Measurements from ENCODE around the gene AUNIP. TPM values are rescaled to one million over a fixed set of nuclear protein-coding genes. Genes with fewer than 3 reads are reported as not detected.

Gene AUNIP
- total RNA-seq, 3 donors from 2014 or later (not counting 1 experiment from before 2014, with no cell fraction given): 0.16 to 0.50 (median 0.20) TPM

- no peaks in the 10 kb centered on the region for H3K9me3 ChIP-seq (ENCODE audit: control insufficient read depth, insufficient read depth, low read length)
- H3K27ac ChIP-seq (ENCODE audit: low read length): no peak overlapping the region
- no peak overlapping the region for H3K4me3 Mint-ChIP-seq
- no peak for DNase-seq
- no peaks in the 10 kb centered on the region for H3K27me3 Mint-ChIP-seq (ENCODE audit: low read depth in 2 of 2)
- no peak overlapping the region for H3K27ac Mint-ChIP-seq
- H3K36me3 Mint-ChIP-seq: no peaks in the 10 kb centered on the region
- WGBS (ENCODE audit: insufficient coverage): 87% methylated on average over 9 of the region's 9 CpGs
- no peaks in the 10 kb centered on the region for H3K27me3 ChIP-seq (ENCODE audit: control insufficient read depth, insufficient read depth, low read length)
- intact Hi-C loops (cut with micrococcal nuclease): no loop called here
- no peaks in the 10 kb centered on the region for H3K9me3 Mint-ChIP-seq
- no peak for ATAC-seq
- peaks cover 18% of the 10 kb centered on the region for H3K4me1 ChIP-seq (ENCODE audit: control insufficient read depth, insufficient read depth, low read length)
- peaks cover 0 to 16% of the 10 kb centered on the region in 2 donors for H3K4me1 Mint-ChIP-seq
- H3K4me3 ChIP-seq (ENCODE audit: low read length): no peak overlapping the region
- TF ChIP-seq CTCF (IDR thresholded peaks at IDR 0.05): no peak
- H3K36me3 ChIP-seq (ENCODE audit: control insufficient read depth, insufficient read depth, low read length): no peaks in the 10 kb centered on the region
Observed at GRCh38 chr1:25871704-25872494, 12.6 kb upstream of the AUNIP start.

GRCh38 chr1:25871086-25871703 lies 11.9 kb upstream of the AUNIP start:
- Histone ChIP-seq H3K36me3 (ENCODE audit: control insufficient read depth, insufficient read depth, low read length) (no peaks in the 10 kb centered on the region), H3K4me3 (ENCODE audit: low read length) (no peak overlapping the region), H3K4me1 (ENCODE audit: control insufficient read depth, insufficient read depth, low read length) (peaks cover 17% of the 10 kb centered on the region), H3K27ac (ENCODE audit: low read length) (no peak overlapping the region), H3K9me3 (ENCODE audit: control insufficient read depth, insufficient read depth, low read length) (no peaks in the 10 kb centered on the region), H3K27me3 (ENCODE audit: control insufficient read depth, insufficient read depth, low read length) (no peaks in the 10 kb centered on the region)
- no peak for TF ChIP-seq CTCF (IDR thresholded peaks at IDR 0.05)
- no peak for ATAC-seq
- intact Hi-C loops (cut with micrococcal nuclease): no loop called here
- Mint-ChIP-seq H3K4me1 (peaks cover 0 to 10% of the 10 kb centered on the region in 2 donors), H3K27me3 (ENCODE audit: low read depth in 2 of 2) (no peaks in the 10 kb centered on the region), H3K9me3 (no peaks in the 10 kb centered on the region), H3K27ac (no peak overlapping the region), H3K36me3 (no peaks in the 10 kb centered on the region), H3K4me3 (no peak overlapping the region)
- WGBS (ENCODE audit: insufficient coverage): 59% methylated on average over 4 of the region's 5 CpGs
- DNase-seq: no peak

GRCh38 chr1:25870614-25871013 lies 11.4 kb upstream of the AUNIP start:
- WGBS (ENCODE audit: insufficient coverage): 92% methylated on average over 1 of the region's 1 CpG
- Mint-ChIP-seq H3K36me3 (no peaks in the 10 kb centered on the region), H3K4me1 (peaks cover 0 to 6% of the 10 kb centered on the region in 2 donors), H3K9me3 (no peaks in the 10 kb centered on the region), H3K27ac (no peak overlapping the region), H3K27me3 (ENCODE audit: low read depth in 2 of 2) (no peaks in the 10 kb centered on the region), H3K4me3 (no peak overlapping the region)
- H3K4me1 ChIP-seq (ENCODE audit: control insufficient read depth, insufficient read depth, low read length): peaks cover 11% of the 10 kb centered on the region
- no peaks in the 10 kb centered on the region for H3K36me3 ChIP-seq (ENCODE audit: control insufficient read depth, insufficient read depth, low read length)
- no peaks in the 10 kb centered on the region for H3K27me3 ChIP-seq (ENCODE audit: control insufficient read depth, insufficient read depth, low read length)
- no peaks in the 10 kb centered on the region for H3K9me3 ChIP-seq (ENCODE audit: control insufficient read depth, insufficient read depth, low read length)
- H3K27ac ChIP-seq (ENCODE audit: low read length): no peak overlapping the region
- no peak for TF ChIP-seq CTCF (IDR thresholded peaks at IDR 0.05)
- no peak overlapping the region for H3K4me3 ChIP-seq (ENCODE audit: low read length)
- intact Hi-C loops (cut with micrococcal nuclease): no loop called here
- DNase-seq: no peak
- no peak for ATAC-seq

Data from natural killer cell (primary cell).